GM19043 (cell line): ENCODE measurements around the gene ELMO2.

Experiments used
- ATAC-seq: cut with Tn5 transposase; IDR thresholded peaks from one replicate; pipeline ENCODE4 v1.9.1; 2021; ENCODE audit warnings: low read depth; ENCODE audit not compliant: unreplicated experiment

The ELMO2 gene

DNA sequence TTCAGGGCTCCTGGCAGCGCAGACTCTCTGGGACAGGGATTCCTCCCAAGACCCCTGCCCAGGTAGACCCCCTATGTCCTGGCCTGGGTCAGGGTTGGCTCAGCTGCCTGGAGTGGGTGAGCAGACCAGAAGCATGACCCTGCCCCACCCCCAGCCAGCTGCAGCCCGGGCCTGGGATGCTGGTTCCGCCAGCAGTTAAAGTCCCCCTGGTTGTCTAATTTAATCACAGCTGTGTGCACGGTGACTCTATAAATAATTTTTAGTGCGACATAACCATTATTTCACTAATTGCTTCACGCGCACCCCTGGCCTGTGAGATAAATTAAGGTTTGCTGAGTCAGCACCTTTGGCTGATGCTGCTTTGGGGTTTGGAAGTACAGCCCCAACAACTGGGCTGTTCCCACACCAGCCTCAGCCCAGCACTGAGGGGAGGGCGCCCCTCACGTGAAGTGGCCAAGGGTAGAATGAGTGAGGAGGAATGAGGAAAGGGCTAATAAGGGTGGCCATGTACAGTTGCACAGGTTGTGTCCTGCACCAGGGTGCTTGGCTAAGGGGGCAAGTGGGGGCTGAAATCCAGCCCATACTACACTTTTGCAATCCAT is 72.0 kb downstream of the ELMO2 start:
- ATAC-seq, result no peak

DNA sequence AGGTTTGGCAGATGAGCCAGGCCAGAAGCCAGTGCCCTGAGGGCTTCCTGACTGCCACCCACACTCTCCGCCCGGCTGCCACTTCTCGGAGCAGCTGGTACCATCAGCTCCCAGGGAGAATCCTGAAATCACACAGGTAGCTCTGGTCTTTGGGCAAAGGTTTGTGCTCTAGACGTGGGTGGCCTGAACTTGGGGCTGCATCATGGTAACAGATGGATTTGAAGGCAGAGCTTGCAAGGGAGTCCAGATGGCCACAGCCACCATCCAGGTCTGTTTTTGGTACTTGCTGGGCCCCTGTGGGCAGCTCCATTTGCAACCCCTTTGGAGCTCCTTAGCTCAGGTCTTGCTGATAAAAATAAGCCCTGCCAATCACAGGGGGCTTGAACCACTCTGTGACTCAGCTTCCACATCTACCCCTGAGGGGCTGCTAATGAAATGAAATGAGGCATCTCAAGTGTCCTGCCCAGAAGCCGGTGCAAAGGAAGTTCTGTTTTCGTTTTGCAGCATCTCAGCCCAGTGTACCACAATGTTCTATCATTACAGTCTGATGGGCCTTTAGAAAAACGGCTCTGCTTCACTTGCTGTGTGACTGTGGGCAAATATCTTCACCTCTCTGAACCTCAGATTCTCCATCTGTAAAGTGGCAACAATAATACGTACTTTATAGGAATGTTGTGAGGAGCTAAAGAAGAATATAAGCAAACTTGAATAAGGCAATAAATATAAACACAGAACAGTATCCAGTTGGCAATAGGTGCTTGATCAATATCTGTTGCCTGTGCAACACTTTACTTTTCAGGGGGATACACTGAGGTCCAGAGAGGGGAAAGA is 73.0 kb downstream of the ELMO2 start:
- ATAC-seq, result no peak

DNA sequence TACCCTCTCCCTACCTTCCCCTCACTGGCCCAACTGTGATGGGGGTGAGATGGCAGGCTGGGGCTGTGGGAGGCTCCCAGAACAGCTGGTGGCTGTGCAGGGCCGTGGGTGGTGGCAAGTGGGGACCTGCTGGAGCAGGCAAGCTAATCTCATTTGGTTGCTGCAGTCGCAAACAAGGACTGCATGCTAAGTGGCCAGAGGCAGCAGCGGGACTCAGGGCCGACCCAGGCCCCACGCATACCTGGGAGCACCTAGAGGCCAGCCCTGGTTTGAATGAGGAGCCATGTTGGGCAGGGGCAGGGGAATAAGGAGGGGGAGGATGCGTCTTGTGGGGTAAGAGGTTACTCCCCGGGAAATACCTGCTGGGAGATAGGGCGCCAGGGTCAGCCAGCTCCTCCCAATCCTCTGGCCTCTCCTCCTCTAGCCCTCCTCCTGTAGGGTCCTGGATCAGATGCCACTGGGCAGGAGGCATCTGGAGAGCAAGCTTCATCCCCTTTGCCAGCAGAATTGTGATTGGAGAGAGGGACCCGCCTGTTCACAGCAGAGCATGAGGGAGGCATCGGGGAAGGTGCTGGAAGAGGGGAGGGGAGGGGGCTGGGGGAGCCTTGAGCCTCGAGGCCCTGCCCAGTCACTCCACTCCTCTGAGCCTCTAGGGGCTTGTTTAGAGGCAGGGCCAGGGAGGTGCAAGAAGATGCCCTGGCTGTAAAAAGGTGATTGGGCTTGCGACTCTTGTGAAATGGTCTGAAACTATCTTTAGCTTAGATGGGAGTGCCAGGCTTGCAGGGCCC is 73.8 kb downstream of the ELMO2 start:
- ATAC-seq, result no peak

DNA sequence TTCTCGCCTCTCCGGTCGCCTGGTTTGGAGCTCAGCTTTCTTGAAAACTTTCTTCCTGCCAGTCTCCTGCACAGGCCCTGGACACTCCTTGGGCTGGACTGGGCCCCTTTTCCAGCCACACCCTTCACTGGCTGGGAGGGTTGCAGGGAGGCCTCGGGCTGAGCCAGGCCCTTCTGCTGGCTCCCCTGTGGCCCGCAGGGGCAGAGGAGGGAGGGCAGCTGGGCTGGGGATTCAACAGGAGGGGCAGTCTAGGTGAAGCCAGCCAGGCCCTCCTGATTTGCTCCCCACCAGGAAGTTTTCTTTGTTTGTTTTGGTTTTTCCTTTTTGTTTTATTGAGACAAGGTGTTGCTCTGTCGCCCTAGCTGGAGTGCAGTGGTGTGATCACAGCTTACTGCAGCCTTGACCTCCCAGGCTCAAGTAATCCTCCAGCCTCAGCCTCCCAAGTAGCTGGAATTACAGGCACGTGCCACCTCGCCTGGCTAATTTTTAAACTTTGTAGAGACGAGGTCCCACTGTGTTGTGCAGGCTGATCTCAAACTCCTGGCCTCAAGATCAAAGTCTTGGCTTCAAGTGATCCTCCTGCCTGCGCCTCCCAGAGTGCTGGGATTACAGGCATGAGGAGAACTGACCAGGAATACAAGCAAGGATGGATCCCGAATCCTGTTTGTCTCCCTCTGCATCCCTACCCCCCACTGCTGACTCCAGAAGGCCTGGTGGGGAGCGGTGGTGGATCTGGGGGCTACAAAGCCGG is 74.6 kb downstream of the ELMO2 start:
- no peak for ATAC-seq

DNA sequence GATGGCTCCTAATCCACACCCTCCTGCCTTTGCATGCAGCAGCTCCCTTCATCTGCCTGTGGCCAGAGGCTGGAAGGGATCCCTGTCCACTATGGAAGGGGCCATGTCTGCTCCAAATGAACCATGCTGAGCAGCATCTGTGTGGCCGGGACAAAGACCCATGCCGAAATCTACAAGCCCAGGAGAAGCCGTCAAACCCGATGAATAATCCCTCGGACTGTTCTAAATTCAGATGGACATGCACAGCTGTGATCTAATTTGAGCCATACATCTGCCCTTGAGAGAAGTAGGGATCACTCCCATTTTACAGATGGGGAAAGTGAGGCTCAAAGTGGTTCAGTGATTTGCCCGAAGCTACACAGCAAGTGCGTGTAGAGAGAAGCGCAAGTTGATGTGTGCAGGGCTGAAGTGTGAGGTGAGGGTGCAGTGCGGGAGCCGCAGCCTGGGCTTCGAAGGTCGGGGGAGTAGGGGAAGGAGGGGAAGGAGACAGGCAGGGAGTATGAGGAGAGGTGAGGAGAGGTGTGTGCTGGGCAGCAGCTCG is 75.5 kb downstream of the ELMO2 start:
- ATAC-seq, result no peak

DNA sequence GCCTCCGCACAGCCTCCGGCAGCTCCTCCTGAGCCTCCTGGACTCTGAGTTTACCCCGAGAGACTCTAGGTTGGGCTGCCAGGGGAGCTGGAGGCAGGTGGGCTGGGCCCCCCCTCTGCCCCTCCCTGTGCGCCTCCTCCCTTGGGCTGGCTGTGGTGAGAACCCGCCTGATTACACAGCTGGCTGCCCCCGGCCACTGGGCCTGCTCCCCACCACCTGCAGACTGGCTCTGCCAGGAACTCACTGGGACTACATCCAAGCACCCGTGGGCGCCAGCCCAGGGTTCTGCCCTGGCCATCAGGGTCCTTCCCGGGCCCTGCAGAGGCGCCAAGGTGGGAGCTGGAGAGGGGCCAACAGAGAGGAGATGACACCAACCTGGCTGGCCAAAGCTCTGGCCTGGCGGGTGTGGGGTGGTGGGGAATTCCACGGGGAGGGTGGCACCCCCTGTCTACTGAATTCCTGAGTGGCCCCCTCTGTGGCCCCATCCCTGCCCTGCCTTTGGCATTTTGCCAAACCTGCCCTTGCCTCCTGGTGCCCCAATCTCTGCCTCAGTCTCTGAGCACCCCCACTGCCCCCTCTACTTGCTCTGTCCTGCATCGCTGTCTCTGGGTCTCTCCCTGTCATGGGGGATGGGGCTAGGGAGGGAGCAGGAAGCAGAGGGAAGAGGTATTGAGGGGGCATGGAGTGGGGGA is 76.2 kb downstream of the ELMO2 start:
- no peak for ATAC-seq

DNA sequence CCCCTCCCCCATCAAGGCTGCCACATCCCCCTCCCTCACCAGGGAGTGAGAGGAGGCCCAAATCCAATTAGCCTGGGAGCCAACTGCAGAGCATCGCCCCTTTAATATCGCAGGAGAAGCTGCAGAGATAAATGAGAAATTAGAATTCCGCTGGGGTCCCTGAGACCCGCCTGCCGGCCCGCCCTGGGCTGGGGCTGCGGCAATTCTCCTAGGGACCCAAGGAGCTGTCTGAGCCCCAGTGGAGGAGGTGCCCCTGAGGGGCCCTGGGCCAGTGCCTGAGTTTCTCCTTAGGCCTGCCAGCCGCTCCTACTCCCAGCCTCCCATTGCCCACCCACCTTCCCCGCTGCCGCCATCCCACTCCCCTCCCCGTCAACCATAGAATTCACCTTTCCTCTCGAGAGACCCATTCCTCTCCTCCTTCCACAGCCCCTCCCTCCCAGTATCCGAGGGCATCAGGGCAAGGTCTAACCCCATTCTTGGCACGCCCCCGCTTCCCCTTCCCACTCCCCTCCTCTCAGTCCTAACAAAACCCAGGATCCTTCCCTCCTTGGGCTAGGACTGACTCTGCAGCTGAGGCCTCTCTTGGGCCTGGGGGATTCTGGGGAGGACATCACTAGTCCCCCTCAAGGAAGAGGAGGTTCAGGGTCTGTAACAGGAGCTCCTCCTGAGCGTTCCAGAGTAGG is 78.1 kb downstream of the ELMO2 start:
- ATAC-seq, result no peak

DNA sequence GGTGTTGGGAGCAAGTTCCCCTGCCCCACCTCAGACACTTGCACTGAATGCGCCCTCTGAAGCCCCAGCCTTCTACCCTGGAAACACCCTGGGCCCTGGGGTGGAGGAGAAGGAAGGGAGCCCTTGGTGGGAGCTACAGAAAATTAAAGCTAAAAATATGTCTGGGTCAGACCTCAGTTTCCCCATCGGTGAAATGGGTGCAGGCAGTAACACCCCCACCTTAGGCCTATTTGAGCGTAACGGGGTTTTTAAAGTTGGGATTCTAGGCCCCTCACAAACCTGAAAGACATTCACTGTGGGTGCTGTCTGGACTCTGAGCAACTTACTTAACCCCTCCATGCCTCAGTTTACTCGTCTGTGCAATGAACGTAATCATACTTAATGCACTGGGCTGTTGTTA is 78.9 kb downstream of the ELMO2 start:
- ATAC-seq, result no peak

DNA sequence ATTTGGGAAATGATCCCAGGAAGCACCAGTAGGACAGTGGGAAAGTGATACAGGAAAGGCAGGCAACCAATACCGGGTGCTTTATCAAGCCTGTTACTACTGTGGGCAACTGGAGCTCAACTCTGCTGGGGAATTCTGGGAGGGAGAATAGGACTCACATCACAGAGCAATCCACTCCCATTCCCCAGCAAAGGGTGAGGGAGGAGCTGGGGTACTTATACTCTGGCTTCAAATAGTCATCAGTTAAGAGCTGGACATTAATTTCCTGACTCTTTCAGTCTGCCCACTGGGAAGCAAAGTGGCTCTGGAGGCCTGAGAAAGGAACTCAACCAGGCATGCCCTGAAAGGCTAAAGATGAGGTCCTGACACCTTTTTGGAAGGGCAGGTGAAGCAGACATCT is 80.6 kb downstream of the ELMO2 start:
- no peak for ATAC-seq

DNA sequence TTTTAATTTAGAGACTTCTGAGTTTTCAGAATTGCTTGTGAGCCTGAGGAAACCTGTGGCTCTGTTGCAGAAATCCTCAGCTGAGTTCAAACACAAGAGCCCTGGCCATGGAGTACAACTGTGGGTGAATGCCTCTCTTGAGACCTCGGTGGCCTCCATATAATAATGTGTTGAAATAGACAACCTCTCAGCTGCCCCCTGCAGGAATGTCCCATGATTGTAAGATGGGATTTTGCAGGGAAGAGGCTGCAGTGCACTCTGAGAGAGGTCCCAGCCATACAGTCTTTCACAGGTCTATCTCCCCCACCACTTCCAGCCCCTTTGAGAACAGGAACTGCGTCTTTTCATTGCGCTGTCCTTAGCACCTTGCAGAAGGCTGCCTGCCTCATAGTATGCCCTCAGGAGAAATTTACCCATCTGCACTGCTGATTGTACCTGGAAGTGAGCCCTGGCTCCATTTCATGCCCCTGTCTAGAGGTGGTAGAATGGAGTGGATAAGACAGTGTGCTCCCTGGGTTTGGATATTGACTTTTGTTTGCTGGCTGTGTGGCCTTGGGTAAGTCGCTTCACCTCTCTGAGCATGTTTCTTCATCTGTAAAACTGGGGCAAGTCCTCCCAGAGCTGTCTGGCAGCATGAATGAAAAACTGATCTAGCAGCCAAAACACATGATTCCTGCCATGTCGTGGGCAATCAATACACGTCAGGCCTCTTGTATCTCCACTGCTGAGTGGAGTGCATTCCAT is 81.3 kb downstream of the ELMO2 start:
- no peak for ATAC-seq

DNA sequence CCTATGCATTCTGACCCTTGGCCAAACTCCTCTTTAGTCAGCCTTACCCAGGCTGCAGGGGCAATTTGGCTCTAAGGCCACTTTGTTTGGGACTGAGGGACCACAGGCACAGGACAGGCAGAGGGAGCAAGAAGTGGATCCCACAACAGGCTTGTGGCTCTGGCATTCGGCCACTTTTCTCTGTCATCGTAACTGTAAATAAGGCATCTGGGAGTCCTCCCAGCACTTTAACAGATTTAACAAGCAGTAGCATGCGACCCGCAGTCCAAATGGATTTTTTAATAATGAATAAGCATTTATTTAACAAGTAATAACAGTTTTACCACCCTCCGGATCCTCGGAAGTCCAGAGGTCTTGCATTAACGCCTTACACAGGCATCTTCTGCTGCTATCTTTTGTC is 82.0 kb downstream of the ELMO2 start:
- no peak for ATAC-seq

DNA sequence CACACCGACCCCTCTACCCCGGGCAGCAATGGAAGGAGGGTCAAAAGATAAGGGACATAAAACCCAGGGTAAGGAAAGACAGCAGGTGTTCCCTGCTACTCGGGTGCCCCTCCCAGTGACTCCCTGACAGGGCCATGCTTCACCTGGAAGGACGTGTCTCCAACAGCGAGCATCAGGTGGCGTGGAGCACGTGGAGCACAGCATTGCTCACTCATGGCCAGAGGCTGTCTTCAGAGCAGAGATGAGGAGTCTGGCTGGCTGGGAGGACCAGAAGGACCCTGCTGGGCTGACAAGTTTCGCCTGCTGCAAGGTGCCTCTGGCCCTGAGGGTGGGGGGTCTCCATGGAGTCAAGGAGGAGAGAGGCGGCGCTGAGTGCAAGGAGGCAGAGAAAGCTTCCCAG is 82.9 kb downstream of the ELMO2 start:
- no peak for ATAC-seq

DNA sequence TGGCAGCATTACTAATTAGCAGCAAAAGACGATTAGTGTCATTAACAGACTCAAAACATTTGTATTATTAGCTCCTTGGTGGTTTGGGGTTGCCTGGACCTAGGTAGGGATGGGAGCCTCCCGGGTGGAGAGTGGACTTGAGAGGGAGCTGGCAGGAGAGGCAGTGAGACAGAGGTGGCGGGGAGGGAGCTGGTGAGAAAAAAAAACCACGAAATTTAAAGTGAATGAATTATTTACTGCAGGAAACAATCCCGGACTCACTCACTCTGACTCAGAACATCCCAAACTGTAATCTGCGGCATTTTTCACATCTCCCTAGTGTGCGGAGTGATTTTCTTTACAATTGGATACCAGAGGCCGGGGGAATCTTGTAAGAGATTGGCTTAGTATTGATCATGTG is 83.8 kb downstream of the ELMO2 start:
- no peak for ATAC-seq

DNA sequence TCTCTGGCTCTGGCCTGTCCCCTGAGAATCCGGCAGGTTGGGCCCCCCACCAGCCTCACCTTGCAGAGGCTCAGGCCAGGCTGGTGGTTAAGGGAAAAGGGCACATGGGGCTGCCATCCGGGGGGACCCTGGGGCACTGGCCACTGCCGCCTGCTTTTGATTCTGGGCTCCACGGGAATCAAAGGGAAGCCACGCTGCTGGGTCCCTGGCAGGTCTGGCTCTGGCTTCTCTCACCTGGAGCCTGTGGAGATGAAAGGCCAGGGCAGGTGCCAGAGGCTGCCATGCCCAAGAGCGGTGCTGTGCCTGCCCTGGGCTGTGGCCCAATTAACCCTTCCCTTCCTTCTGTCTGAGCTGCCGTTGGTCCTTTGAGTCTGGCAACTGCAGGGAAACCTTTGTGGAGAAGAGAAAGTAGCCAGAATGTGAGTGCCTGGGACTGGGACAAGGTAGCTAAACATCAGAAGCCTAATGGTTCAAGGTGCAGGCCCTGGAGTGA is 88.7 kb downstream of the ELMO2 start:
- ATAC-seq, result no peak

DNA sequence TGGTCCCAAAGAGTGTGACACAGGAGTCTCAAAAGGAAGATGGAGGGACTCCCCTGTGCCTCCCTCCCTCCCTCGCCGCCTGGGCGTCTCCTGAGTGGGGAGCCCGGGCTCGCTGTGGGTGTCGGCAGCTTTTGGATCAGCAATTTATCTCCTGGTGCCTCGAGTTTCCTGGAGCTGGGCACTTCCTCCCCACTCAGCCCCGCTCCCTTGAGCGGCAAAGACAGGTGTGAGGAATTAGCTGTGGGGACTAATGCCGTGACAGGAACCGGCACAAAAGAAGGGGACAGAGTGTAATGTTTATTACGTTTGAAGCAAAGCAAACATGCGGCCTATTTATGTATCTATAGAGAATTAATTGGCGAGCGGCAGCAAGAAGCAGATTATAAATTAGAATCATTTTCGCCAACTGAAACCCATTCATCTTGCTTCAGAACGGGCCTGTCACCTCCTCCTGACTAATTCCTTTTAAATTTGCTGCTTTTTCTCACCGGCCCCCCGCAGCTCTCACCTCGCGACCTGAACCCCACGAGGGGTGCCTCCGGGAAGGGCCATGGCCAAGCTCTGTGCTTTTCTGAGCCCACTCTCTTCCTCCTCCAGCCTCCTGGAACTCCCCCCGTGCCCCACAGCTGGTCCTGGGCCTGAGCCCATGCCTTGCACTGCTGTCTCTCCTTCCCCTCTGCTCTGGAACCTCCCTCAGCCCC is 89.3 kb downstream of the ELMO2 start:
- no peak for ATAC-seq
